Spinal cord (tissue), 10 donors: ENCODE results near the gene RAB35. TPM values are rescaled to one million over a fixed set of nuclear protein-coding genes. Genes with fewer than 3 reads are reported as not detected.

Experiments
- DNase-seq, 6 donors: peaks; one replicate each; pipeline versions ENCODE4 v3.0.0 to v3.0.0-alpha.2; 2013 to 2015; ENCODE audit warnings: low spot score in 6 of 6, low read depth in 4 of 6
- H3K27ac ChIP-seq: one replicate; pipeline ENCODE4 v1.5.1; 2013; ENCODE audit warnings: low read depth, low read length, control low read depth
- H3K27me3 ChIP-seq: one replicate; pipeline ENCODE4 v1.6.1; 2013; ENCODE audit warnings: low read length; ENCODE audit not compliant: control insufficient read depth, insufficient read depth
- H3K36me3 ChIP-seq: one replicate; pipeline ENCODE4 v1.6.1; 2013; ENCODE audit warnings: low read length; ENCODE audit not compliant: control insufficient read depth, insufficient read depth
- H3K4me1 ChIP-seq: one replicate; pipeline ENCODE4 v1.6.1; 2013; ENCODE audit warnings: low read length; ENCODE audit not compliant: control insufficient read depth, insufficient read depth
- H3K4me3 ChIP-seq: one replicate; pipeline ENCODE4 v1.5.1; 2013; ENCODE audit warnings: low read depth, low read length, control low read depth
- H3K9me3 ChIP-seq: one replicate; pipeline ENCODE4 v1.6.1; 2013; ENCODE audit warnings: low read length; ENCODE audit not compliant: control insufficient read depth, insufficient read depth
- WGBS: methylation state at CpG from one replicate; pipeline ENCODE4 v1.1.5; 2013; ENCODE audit warnings: missing lambda C conversion rate; ENCODE audit not compliant: insufficient coverage; 5-methylcytosine and 5-hydroxymethylcytosine counted together
- polyA plus RNA-seq, 2 donors: library from polyadenylated mRNA; unstranded; fragments of 120-200 nt; gene quantifications; one replicate each; pipeline ENCODE4 v1.2.1, GENCODE V29; 2013; ENCODE audit not compliant: insufficient read length in 2 of 2
- total RNA-seq, 2 donors: library from RNA; depleted of rRNA in 1 of 2; stranded (reverse); fragments of 120-200 nt in 1 of 2; fragments of >200 nt in 1 of 2; gene quantifications; one replicate each; pipeline versions ENCODE4 v1.2.3 to v1.2.4, GENCODE V29; 2013 to 2014
- donor health status: healthy.

Gene RAB35
- total and polyA plus RNA-seq, 4 donors, result 20.7 to 64.2 (median 47.2) TPM

- 50% methylated on average over 1 of the region's 3 CpGs for WGBS
- Histone ChIP-seq H3K4me1 (peaks cover 18% of the 10 kb centered on the region), H3K9me3 (no peaks in the 10 kb centered on the region), H3K4me3 (no peak overlapping the region), H3K27ac (no peak overlapping the region), H3K36me3 (peaks cover 9% of the 10 kb centered on the region), H3K27me3 (no peaks in the 10 kb centered on the region)
- peak in 1 of 6 donors; percentile 38 for DNase-seq
Measured at GRCh38 chr12:120067084-120067869, 49.3 kb downstream of the RAB35 start.

GRCh38 chr12:120066341-120066740 lies 50.2 kb downstream of the RAB35 start:
- no peaks in the 10 kb centered on the region for H3K27me3 ChIP-seq
- no peak for DNase-seq
- H3K27ac ChIP-seq, result no peak overlapping the region
- H3K36me3 ChIP-seq, result peaks cover 5% of the 10 kb centered on the region
- no peak overlapping the region for H3K4me3 ChIP-seq
- peaks cover 18% of the 10 kb centered on the region for H3K4me1 ChIP-seq
- 87% methylated on average over 2 of the region's 2 CpGs for WGBS
- H3K9me3 ChIP-seq, result no peaks in the 10 kb centered on the region

GRCh38 chr12:120065472-120065871 lies 51.1 kb downstream of the RAB35 start:
- no peak for DNase-seq
- peaks cover 18% of the 10 kb centered on the region for H3K4me1 ChIP-seq
- no peaks in the 10 kb centered on the region for H3K27me3 ChIP-seq
- H3K27ac ChIP-seq, result no peak overlapping the region
- no peak overlapping the region for H3K4me3 ChIP-seq
- WGBS, result 90% methylated on average over 1 of the region's 1 CpG
- H3K36me3 ChIP-seq, result peaks cover 5% of the 10 kb centered on the region
- no peaks in the 10 kb centered on the region for H3K9me3 ChIP-seq

- H3K36me3 ChIP-seq, result peaks cover 5% of the 10 kb centered on the region
- H3K4me3 ChIP-seq, result no peak overlapping the region
- no peaks in the 10 kb centered on the region for H3K27me3 ChIP-seq
- no peaks in the 10 kb centered on the region for H3K9me3 ChIP-seq
- WGBS, result 74% methylated on average over 14 of the region's 16 CpGs
- H3K4me1 ChIP-seq, result peaks cover 18% of the 10 kb centered on the region
- DNase-seq, result no peak
- no peak overlapping the region for H3K27ac ChIP-seq
Measured at GRCh38 chr12:120064054-120064940, 52.3 kb downstream of the RAB35 start.

GRCh38 chr12:120062976-120063579 lies 53.5 kb downstream of the RAB35 start:
- 100% methylated on average over 1 of the region's 3 CpGs for WGBS
- no peak for DNase-seq
- Histone ChIP-seq H3K4me1 (peaks cover 18% of the 10 kb centered on the region), H3K27ac (no peak overlapping the region), H3K4me3 (no peak overlapping the region), H3K9me3 (no peaks in the 10 kb centered on the region), H3K27me3 (no peaks in the 10 kb centered on the region), H3K36me3 (peaks cover 5% of the 10 kb centered on the region)

- Histone ChIP-seq H3K27me3 (no peaks in the 10 kb centered on the region), H3K9me3 (no peaks in the 10 kb centered on the region), H3K4me1 (peaks cover 18% of the 10 kb centered on the region), H3K27ac (no peak overlapping the region), H3K4me3 (no peak overlapping the region), H3K36me3 (peaks cover 5% of the 10 kb centered on the region)
- DNase-seq, result no peak
- WGBS, result 88% methylated on average over 2 of the region's 10 CpGs
Measured at GRCh38 chr12:120061575-120062214, 54.9 kb downstream of the RAB35 start.

GRCh38 chr12:120060717-120061116 lies 55.8 kb downstream of the RAB35 start:
- WGBS, result 0% methylated on average over 1 of the region's 5 CpGs
- H3K27ac ChIP-seq, result no peak overlapping the region

GRCh38 chr12:120060196-120060595 lies 56.4 kb downstream of the RAB35 start:
- Histone ChIP-seq H3K4me1 (peaks cover 14% of the 10 kb centered on the region), H3K27me3 (no peaks in the 10 kb centered on the region), H3K36me3 (no peaks in the 10 kb centered on the region), H3K4me3 (no peak overlapping the region), H3K27ac (no peak overlapping the region), H3K9me3 (no peaks in the 10 kb centered on the region)
- WGBS, result 100% methylated on average over 1 of the region's 1 CpG
- no peak for DNase-seq

More at GRCh38 chr12:120060717-120061116, 55.8 kb downstream of the RAB35 start:
- no peak for DNase-seq
- no peaks in the 10 kb centered on the region for H3K27me3 ChIP-seq
- H3K9me3 ChIP-seq, result no peaks in the 10 kb centered on the region
- H3K4me1 ChIP-seq, result peaks cover 18% of the 10 kb centered on the region
- peaks cover 3% of the 10 kb centered on the region for H3K36me3 ChIP-seq
- H3K4me3 ChIP-seq, result no peak overlapping the region

GRCh38 chr12:120056739-120057138 lies 59.8 kb downstream of the RAB35 start:
- H3K36me3 ChIP-seq, result no peaks in the 10 kb centered on the region
- H3K27me3 ChIP-seq, result no peaks in the 10 kb centered on the region
- WGBS, result 71% methylated on average over 5 of the region's 5 CpGs
- H3K27ac ChIP-seq, result no peak overlapping the region
- H3K4me3 ChIP-seq, result no peak overlapping the region
- H3K4me1 ChIP-seq, result no peaks in the 10 kb centered on the region
- DNase-seq, result no peak
- H3K9me3 ChIP-seq, result no peaks in the 10 kb centered on the region
